Activated CD4-positive, alpha-beta T cell treated with anti-CD3 and anti-CD28 coated beads for 24 hours (primary cell): ENCODE results near the gene PPCDC.
A peak's percentile ranks its signal among the peaks of the same experiment; 100 is the strongest.

Experiments used
- DNase-seq, 2 donors: peaks; one replicate each; pipeline ENCODE4 v3.0.0-alpha.2; 2020; ENCODE audit warnings: low read depth in 2 of 2

PPCDC gene

GRCh38 chr15:75008629-75009326, 14.6 kb upstream of the PPCDC start:
- no peak for DNase-seq

- no peak for DNase-seq
Observed at GRCh38 chr15:75016431-75016830, 7.0 kb upstream of the PPCDC start.

- DNase-seq, result no peak
Observed at GRCh38 chr15:75019916-75020315, 3.5 kb upstream of the PPCDC start.

- DNase-seq, result no peak
Observed at GRCh38 chr15:75021341-75021740, 2.0 kb upstream of the PPCDC start.

GRCh38 chr15:75022783-75023180, 608 bp upstream of the PPCDC start:
- no peak for DNase-seq

- no peak for DNase-seq
Observed at GRCh38 chr15:75023872-75024636, 664 bp downstream of the PPCDC start.

- no peak for DNase-seq
Observed at GRCh38 chr15:75025107-75025506, 1.7 kb downstream of the PPCDC start.

GRCh38 chr15:75025548-75026260, 2.3 kb downstream of the PPCDC start:
- no peak for DNase-seq

GRCh38 chr15:75027551-75027950, 4.2 kb downstream of the PPCDC start:
- DNase-seq, result no peak

- DNase-seq, result no peak
Observed at GRCh38 chr15:75028991-75029377, 5.6 kb downstream of the PPCDC start.

GRCh38 chr15:75029378-75030022, 6.1 kb downstream of the PPCDC start:
- DNase-seq, result peak; percentile 78 to 88

- no peak for DNase-seq
Observed at GRCh38 chr15:75030023-75030413, 6.6 kb downstream of the PPCDC start.

- DNase-seq, result no peak
Observed at GRCh38 chr15:75030424-75030823, 7.0 kb downstream of the PPCDC start.

- DNase-seq, result no peak
Observed at GRCh38 chr15:75031848-75032247, 8.5 kb downstream of the PPCDC start.

GRCh38 chr15:75032395-75032794, 9.0 kb downstream of the PPCDC start:
- DNase-seq, result no peak

- DNase-seq, result no peak
Observed at GRCh38 chr15:75033809-75034208, 10.4 kb downstream of the PPCDC start.

- no peak for DNase-seq
Observed at GRCh38 chr15:75034615-75035014, 11.2 kb downstream of the PPCDC start.

GRCh38 chr15:75036212-75036616, 12.8 kb downstream of the PPCDC start:
- DNase-seq, result no peak

GRCh38 chr15:75037685-75038084, 14.3 kb downstream of the PPCDC start:
- no peak for DNase-seq

GRCh38 chr15:75038231-75038630, 14.8 kb downstream of the PPCDC start:
- no peak for DNase-seq

- DNase-seq, result peak in 1 of 2 donors; percentile 26
Observed at GRCh38 chr15:75042730-75043508, 19.5 kb downstream of the PPCDC start.
